K562 (cell line): ENCODE data around the gene TMEM163. TPM values are rescaled to one million over a fixed set of nuclear protein-coding genes. Genes with fewer than 3 reads are reported as not detected.

Experiments used
- ATAC-seq: fragments of 200-7000 bp; cut with Tn5 transposase; 3 replicates; pipeline ENCODE4 v1.9.1; 2020; ENCODE audit warnings: moderate library complexity
- BruUV-seq: library from RNA; stranded (reverse); fragments of 400-500 nt; replicated peaks from 2 replicates; lab custom pipeline; 2021; lab: Mats Ljungman, UMichigan
- CTCF ChIA-PET: fragments of 300-600 bp; formaldehyde crosslinking; extraction: SDS; loops from one replicate; lab custom pipeline; 2021; ENCODE audit warnings: low intra/inter-chr PET ratio; lab: Yijun Ruan, JAX
- POLR2A ChIA-PET: fragments of 300-600, 350-650 bp; sonication (Branson Sonifier 250); formaldehyde crosslinking; extraction: SDS; loops from one replicate; lab custom pipeline; 2021; ENCODE audit warnings: antibody characterized with exemption, inconsistent platforms; lab: Yijun Ruan, JAX
- DNase-seq, 4 experiments: peaks; one replicate each; pipeline versions ENCODE4 v3.0.0 to v3.0.0-alpha.2; 2011 to 2018; ENCODE audit warnings: low spot score in 3 of 4, mixed read lengths in 3 of 4; ENCODE audit errors: extremely low read depth in 1 of 4
- FAIRE-seq: peaks from 2 replicates; lab custom pipeline; 2011; peaks lifted over from hg19 to GRCh38; lab: Jason Lieb, UNC
- H2AFZ ChIP-seq: 2 replicates; pipeline ENCODE4 v1.6.0; 2011; ENCODE audit warnings: low read depth, low read length, control low read depth, inconsistent platforms
- H3K27ac ChIP-seq: fragments of 200-600 bp; 3 replicates; pipeline ENCODE4 v1.8.0; 2011; ENCODE audit warnings: low read depth, mild to moderate bottlenecking, control low read depth, inconsistent platforms, low read length, moderate library complexity, mixed read lengths; ENCODE audit errors: extremely low read depth
- H3K27me3 ChIP-seq, 2 experiments: fragments of 300-600 bp in 1 of 2; 2 replicates in 1 of 2; 3 replicates in 1 of 2; pipeline versions ENCODE4 v1.6.0 to v1.8.0; 2011; ENCODE audit warnings: inconsistent platforms in 2 of 2, low read length in 2 of 2, mild to moderate bottlenecking in 1 of 2, mixed read lengths in 1 of 2, moderate library complexity in 1 of 2; ENCODE audit not compliant: control insufficient read depth in 2 of 2, insufficient read depth in 2 of 2
- H3K36me3 ChIP-seq: fragments of 300-600 bp; 3 replicates; pipeline ENCODE4 v1.8.0; 2011; ENCODE audit warnings: mild to moderate bottlenecking, low read length, inconsistent platforms; ENCODE audit not compliant: control insufficient read depth, insufficient read depth
- H3K4me1 ChIP-seq, 2 experiments: fragments of 200-600 bp in 1 of 2; replicated peaks in 1 of 2; 2 replicates in 1 of 2; 3 replicates in 1 of 2; pipeline versions ENCODE4 v1.5.1 to v1.8.0; 2011; ENCODE audit warnings: inconsistent platforms in 2 of 2, low read length in 2 of 2, mild to moderate bottlenecking in 1 of 2, mixed read lengths in 1 of 2, moderate library complexity in 1 of 2; ENCODE audit not compliant: control insufficient read depth in 2 of 2, insufficient read depth in 2 of 2
- H3K4me2 ChIP-seq: 2 replicates; pipeline ENCODE4 v1.6.1; 2011; ENCODE audit warnings: low read length, control low read depth, inconsistent platforms, mixed read lengths; ENCODE audit not compliant: insufficient read depth
- H3K4me3 ChIP-seq: fragments of 200-600 bp; sonication (generic), shearing (Covaris generic); 2 replicates; pipeline ENCODE4 v1.5.1; 2016; ENCODE audit warnings: control low read depth, inconsistent platforms
- H3K79me2 ChIP-seq: fragments of 200-600 bp; 3 replicates; pipeline ENCODE4 v1.8.0; 2011; ENCODE audit warnings: low read length, inconsistent platforms; ENCODE audit not compliant: control insufficient read depth, insufficient read depth
- H3K9ac ChIP-seq, 2 experiments: 2 replicates each; pipeline versions ENCODE4 v1.6.0 to v1.6.1; 2011; ENCODE audit warnings: low read depth in 2 of 2, low read length in 2 of 2, control low read depth in 1 of 2, inconsistent platforms in 1 of 2, mild to moderate bottlenecking in 1 of 2, mixed read lengths in 1 of 2; ENCODE audit not compliant: insufficient read depth in 1 of 2
- H3K9me1 ChIP-seq: one replicate; pipeline ENCODE4 v1.6.0; 2011; ENCODE audit warnings: inconsistent platforms, mild to moderate bottlenecking, low read length, moderate library complexity; ENCODE audit not compliant: control insufficient read depth, insufficient read depth
- H3K9me3 ChIP-seq: replicated peaks from 2 replicates; pipeline ENCODE4 v1.5.1; 2011; ENCODE audit warnings: low read depth, low read length, inconsistent platforms; ENCODE audit not compliant: control insufficient read depth, insufficient read depth
- H4K20me1 ChIP-seq: replicated peaks from 2 replicates; pipeline ENCODE4 v1.6.1; 2011; ENCODE audit warnings: low read length, inconsistent platforms, mixed read lengths; ENCODE audit not compliant: control insufficient read depth, insufficient read depth
- CGGBP1 ChIP-seq: fragments of 250-450 bp; sonication (Bioruptor Pico); IDR thresholded peaks from 2 replicates; pipeline ENCODE4 v1.9.0; 2021; ENCODE audit warnings: mild to moderate bottlenecking
- ETS2 ChIP-seq: IDR thresholded peaks from 2 replicates; pipeline ENCODE4 v1.6.1; 2016; ENCODE audit warnings: borderline replicate concordance, missing genetic modification characterization, mild to moderate bottlenecking, moderate library complexity, missing compliant biosample characterization; ENCODE audit not compliant: poor library complexity, severe bottlenecking
- GTF2B ChIP-seq: IDR thresholded peaks from 2 replicates; pipeline ENCODE4 v1.6.1; 2011; ENCODE audit not compliant: insufficient read length; ENCODE audit errors: extremely low read depth
- HNRNPL ChIP-seq: fragments of 200-400 bp; formaldehyde crosslinking; IDR thresholded peaks from 2 replicates; pipeline ENCODE4 v1.6.1; 2017; ENCODE audit warnings: low read depth, mild to moderate bottlenecking, low read length
- MBD2 ChIP-seq: sonication (generic); IDR thresholded peaks from 2 replicates; pipeline ENCODE4 v1.6.1; 2016; ENCODE audit warnings: low read depth, borderline replicate concordance
- MTA3 ChIP-seq: fragments of 450-650 bp; formaldehyde crosslinking; IDR thresholded peaks from 2 replicates; pipeline ENCODE4 v1.6.1; 2017; ENCODE audit warnings: mild to moderate bottlenecking, borderline replicate concordance
- MTF1 ChIP-seq: fragments of 250-450 bp; sonication (Bioruptor Pico); IDR thresholded peaks from 2 replicates; pipeline ENCODE4 v1.9.0; 2021; ENCODE audit warnings: moderate library complexity, mild to moderate bottlenecking, inconsistent platforms, borderline replicate concordance
- MXI1 ChIP-seq: IDR thresholded peaks from 2 replicates; pipeline ENCODE4 v1.6.1; 2011; ENCODE audit warnings: low read depth, mild to moderate bottlenecking, improper control_type of control experiment, low read length
- MYC ChIP-seq, 2 experiments: fragments of 250-450 bp in 1 of 2; sonication (Bioruptor Pico) in 1 of 2; IDR thresholded peaks; 2 replicates each; pipeline versions ENCODE4 v1.5.1 to v1.6.1; 2012 to 2021; ENCODE audit warnings: low read depth in 2 of 2, borderline replicate concordance in 1 of 2, improper control_type of control experiment in 1 of 2, low read length in 1 of 2, mild to moderate bottlenecking in 1 of 2, moderate library complexity in 1 of 2
- NBN ChIP-seq: fragments of 450-650 bp; IDR thresholded peaks from 2 replicates; pipeline ENCODE4 v1.6.1; 2016; ENCODE audit warnings: low read depth, mild to moderate bottlenecking
- RBM22 ChIP-seq: fragments of 200-400 bp; formaldehyde crosslinking; IDR thresholded peaks from 2 replicates; pipeline ENCODE4 v1.6.1; 2018; ENCODE audit warnings: low read length, low read depth; ENCODE audit not compliant: poor library complexity, severe bottlenecking
- SRSF3 ChIP-seq: fragments of 200-400 bp; formaldehyde crosslinking; IDR thresholded peaks from 2 replicates; pipeline ENCODE4 v1.6.1; 2016; ENCODE audit warnings: mild to moderate bottlenecking, low read length, moderate library complexity; ENCODE audit not compliant: insufficient read depth
- in situ Hi-C: fragments of 300-500 bp; cut with MboI; formaldehyde crosslinking; loops from 4 replicates; pipeline ENCODE4 v1.15.0; 2018; ENCODE audit warnings: inconsistent platforms, mixed read lengths
- intact Hi-C: fragments of 100-400 bp; cut with micrococcal nuclease; formaldehyde crosslinking; loops from 2 replicates; pipeline ENCODE4 v1.14.2; 2022
- polyA plus RNA-seq, 8 experiments: library from polyadenylated mRNA; depleted of rRNA in 4 of 8; stranded (reverse) in 5 of 8; unstranded in 3 of 8; fragments of >200 nt; fragmentation: Nextera tagmentation in 2 of 8; fragmentation: Illumina TruSeq in 1 of 8; extraction: Ambion mirVana in 2 of 8; extraction: Trizol in 1 of 8; gene quantifications; 2 replicates each; pipeline versions ENCODE4 v1.2.1 to v1.2.3, GENCODE V29; 2011 to 2014; ENCODE audit warnings: inconsistent platforms in 1 of 8, missing spikeins in 1 of 8
- total RNA-seq, 7 experiments: library from RNA; depleted of rRNA in 6 of 7; stranded (reverse); fragments of >200 nt in 6 of 7; fragmentation: Illumina TruSeq in 2 of 7; extraction: Trizol in 2 of 7; gene quantifications; 2 replicates each; pipeline versions ENCODE4 v1.2.1 to v1.2.3, GENCODE V29; 2011 to 2021; ENCODE audit warnings: low replicate concordance in 1 of 7
- TF ChIP-seq, protein P1 (sequence below): fragments of 250-450 bp; sonication (Bioruptor Pico); IDR thresholded peaks from 2 replicates; pipeline ENCODE4 v1.5.0; 2020; ENCODE audit warnings: mild to moderate bottlenecking

Gene TMEM163
- total and polyA plus RNA-seq, 9 of the 15 experiments (the other 6 are each of a cell fraction or from before 2014, with no cell fraction given), result 0.04 to 0.68 (median 0.16) TPM; not detected in 3

DNA sequence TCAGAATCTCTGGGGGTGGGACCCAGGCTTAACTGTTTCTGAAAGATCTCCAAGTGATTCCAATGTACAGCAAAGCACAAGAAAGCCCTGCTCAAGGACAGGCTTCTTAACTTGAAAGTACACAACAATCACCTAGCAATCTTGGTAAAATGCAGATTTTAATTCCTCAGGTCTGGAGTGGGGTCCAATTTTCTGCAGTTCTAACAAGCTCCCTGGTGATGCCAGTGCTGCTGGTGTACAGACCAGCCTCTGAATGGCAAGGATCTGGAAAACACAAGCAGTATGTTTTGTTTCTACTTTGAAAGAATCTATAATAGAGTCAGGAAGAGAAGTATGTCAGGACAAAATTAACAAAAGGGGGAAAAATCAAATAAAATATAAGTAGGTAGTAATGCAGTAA lies 7.8 kb upstream of the TMEM163 start:
- in situ Hi-C loops, result no loop called here
- FAIRE-seq (no peak), ATAC-seq (no peak), DNase-seq (no peak)
- Histone ChIP-seq H3K27ac (no peak overlapping the region), H3K36me3 (no peaks in the 10 kb centered on the region), H3K9me1 (no peaks in the 10 kb centered on the region), H3K4me1 (peaks cover 0 to 6% of the 10 kb centered on the region in 2 experiments; a peak in 2 of 5 replicates), H3K27me3 (peaks cover 0 to 4% of the 10 kb centered on the region in 2 experiments; a peak in 1 of 5 replicates), H3K9me3 (no peaks in the 10 kb centered on the region), H4K20me1 (no peaks in the 10 kb centered on the region), H3K9ac (no peak overlapping the region), H2AFZ (no peak overlapping the region), H3K4me2 (no peak overlapping the region), H3K79me2 (no peaks in the 10 kb centered on the region), H3K4me3 (no peak overlapping the region)
- TF ChIP-seq GTF2B (no peak), CGGBP1 (CRISPR knock-in tag) (no peak)
- CTCF ChIA-PET, result no interaction called here
- BruUV-seq, result no TSS peak
- POLR2A ChIA-PET, result no interaction called here
- intact Hi-C loops, result no loop called here

GRCh38 chr2:134725876-134726275 lies 7.1 kb upstream of the TMEM163 start:
- H3K4me3 ChIP-seq, result no peak overlapping the region
- ChIA-PET CTCF (no interaction called here), POLR2A (no interaction called here)
- ATAC-seq (no peak), DNase-seq (no peak), FAIRE-seq (no peak)
- no peaks in the 10 kb centered on the region for H3K9me1 ChIP-seq
- H3K4me1 ChIP-seq, result peaks cover 0 to 6% of the 10 kb centered on the region in 2 experiments; a peak in 2 of 5 replicates
- no peaks in the 10 kb centered on the region for H4K20me1 ChIP-seq
- no peak overlapping the region for H3K27ac ChIP-seq
- H3K9me3 ChIP-seq, result no peaks in the 10 kb centered on the region
- in situ Hi-C loops, result no loop called here
- no peaks in the 10 kb centered on the region for H3K36me3 ChIP-seq
- H3K27me3 ChIP-seq, result peaks cover 0 to 4% of the 10 kb centered on the region in 2 experiments; a peak in 1 of 5 replicates
- no TSS peak for BruUV-seq
- no peak overlapping the region for H2AFZ ChIP-seq
- H3K4me2 ChIP-seq, result no peak overlapping the region
- intact Hi-C loops, result no loop called here
- H3K79me2 ChIP-seq, result no peaks in the 10 kb centered on the region
- H3K9ac ChIP-seq, result no peak overlapping the region
- TF ChIP-seq MXI1 (no peak), MTA3 (no peak), NBN (no peak), CGGBP1 (CRISPR knock-in tag) (no peak), MYC (IDR thresholded peaks at IDR 0.05; ENCODE audit: low read depth, low read length) (no peak), MYC (CRISPR knock-in tag; IDR thresholded peaks at IDR 0.05; ENCODE audit: borderline replicate concordance, low read depth) (no peak), SRSF3 (no peak), HNRNPL (no peak), MBD2 (no peak), RBM22 (no peak), ETS2 (tag) (no peak), MTF1 (CRISPR knock-in tag) (no peak)
- TF ChIP-seq, protein P1, sequence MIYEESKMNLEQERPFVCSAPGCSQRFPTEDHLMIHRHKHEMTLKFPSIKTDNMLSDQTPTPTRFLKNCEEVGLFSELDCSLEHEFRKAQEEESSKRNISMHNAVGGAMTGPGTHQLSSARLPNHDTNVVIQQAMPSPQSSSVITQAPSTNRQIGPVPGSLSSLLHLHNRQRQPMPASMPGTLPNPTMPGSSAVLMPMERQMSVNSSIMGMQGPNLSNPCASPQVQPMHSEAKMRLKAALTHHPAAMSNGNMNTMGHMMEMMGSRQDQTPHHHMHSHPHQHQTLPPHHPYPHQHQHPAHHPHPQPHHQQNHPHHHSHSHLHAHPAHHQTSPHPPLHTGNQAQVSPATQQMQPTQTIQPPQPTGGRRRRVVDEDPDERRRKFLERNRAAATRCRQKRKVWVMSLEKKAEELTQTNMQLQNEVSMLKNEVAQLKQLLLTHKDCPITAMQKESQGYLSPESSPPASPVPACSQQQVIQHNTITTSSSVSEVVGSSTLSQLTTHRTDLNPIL (CRISPR knock-in tag), result no peak
